NCI-H187 treated with DMSO at 0.1 percent for 48 hours (cell line): ENCODE data around the gene MITF.

Experiments
- DNase-seq: peaks from one replicate; lab custom pipeline; 2025; lab: John Stamatoyannopoulos, UW

Gene MITF

DNA sequence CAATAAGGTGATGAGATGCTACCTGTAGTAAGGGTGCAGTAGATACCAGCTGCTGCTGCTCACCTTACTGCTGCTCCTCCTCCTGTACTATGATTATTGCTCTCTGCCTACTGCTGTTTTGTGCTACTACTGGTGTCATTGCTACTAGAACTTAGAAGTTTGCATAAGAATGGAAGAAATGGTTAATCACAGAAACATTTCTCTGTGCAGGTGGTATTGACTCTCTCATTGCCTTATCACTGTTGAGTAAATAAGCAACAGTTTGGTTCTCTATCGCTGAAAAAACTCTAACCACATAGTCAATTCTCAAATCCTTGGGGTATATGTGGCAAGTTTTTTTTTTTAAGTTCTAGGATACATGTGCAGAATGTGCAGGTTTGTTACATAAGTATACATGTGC, 16.5 kb downstream of the MITF start:
- no peak for DNase-seq

DNA sequence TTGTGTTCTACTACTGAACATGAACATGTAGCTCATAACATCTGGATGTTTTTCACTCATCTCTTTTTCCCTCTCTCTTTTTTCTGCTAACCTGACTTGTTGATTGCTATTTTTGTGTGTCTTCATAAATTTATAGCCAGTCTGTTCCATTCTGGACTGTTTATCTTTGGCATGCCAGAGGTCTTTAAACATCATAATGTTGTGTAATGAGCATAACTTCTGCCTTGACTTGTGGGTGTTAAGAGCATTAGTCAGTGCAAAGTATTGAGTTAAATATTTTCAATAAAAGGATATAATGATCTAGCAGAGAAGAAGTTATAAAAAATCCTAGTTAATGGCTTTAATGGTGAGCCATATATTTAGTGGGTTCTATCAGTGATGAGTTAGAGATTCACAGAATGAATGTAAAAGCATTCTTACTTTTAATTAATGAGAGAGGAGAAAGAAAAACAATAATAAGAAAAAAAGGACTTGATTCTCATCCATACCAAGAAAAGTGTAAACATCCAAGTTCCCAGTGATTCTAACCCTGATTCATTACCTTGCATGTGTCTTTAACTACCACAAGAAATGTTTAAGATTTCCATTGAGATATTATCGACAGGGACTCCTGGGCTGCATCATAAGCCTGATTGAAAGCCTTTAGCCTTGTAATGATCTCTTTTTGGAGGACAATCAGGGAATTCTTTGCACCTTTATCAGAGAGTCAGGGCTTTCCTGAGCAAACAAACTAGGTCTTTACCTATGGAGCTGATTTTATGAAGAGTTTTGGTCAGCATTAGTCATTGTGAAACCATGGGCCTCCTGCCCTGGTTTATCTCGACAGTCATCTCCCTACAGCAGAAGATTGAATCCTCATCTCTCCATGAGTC, 22.9 kb downstream of the MITF start:
- no peak for DNase-seq

DNA sequence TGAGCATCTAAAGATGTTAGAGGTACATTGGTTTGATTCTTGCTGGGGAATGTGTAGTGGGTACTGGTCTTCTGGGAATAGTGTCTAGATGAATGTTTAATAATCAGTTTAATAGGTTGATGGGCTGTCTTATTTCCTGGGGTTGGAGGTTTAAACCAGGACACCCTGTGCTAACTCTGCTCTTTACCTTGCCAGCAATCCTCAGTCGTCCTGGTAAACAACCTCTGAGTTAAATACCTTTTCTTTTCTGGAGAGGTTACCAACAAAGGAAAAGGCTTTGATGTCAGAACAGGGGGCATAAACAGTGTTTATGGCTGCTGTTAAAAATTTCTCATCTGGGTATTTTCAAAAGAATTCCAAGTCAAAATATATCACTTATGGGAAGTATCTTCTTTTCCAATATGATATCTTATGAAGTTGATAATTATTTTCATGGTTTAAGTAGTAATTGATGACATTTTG, 23.5 kb downstream of the MITF start:
- no peak for DNase-seq

DNA sequence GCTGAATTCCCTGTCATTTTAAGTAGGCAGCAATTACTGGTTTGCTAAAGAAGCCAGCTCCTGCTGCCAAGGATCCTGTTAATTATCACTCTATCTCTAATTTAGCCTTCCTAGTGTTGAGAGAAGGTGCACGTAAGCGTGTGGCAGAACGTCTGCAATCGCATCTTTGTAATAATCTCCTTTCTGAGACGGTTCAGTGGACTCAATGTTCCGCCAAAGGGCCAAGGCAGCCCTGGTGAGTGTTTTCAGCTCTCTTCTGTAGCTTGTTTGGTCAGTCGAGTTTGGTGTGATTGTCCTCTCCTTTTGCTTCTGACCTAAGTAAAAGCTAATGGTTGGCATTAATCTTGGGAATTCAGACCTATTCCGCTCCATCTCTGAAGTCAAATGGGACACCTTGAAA, 24.2 kb downstream of the MITF start:
- DNase-seq = no peak

DNA sequence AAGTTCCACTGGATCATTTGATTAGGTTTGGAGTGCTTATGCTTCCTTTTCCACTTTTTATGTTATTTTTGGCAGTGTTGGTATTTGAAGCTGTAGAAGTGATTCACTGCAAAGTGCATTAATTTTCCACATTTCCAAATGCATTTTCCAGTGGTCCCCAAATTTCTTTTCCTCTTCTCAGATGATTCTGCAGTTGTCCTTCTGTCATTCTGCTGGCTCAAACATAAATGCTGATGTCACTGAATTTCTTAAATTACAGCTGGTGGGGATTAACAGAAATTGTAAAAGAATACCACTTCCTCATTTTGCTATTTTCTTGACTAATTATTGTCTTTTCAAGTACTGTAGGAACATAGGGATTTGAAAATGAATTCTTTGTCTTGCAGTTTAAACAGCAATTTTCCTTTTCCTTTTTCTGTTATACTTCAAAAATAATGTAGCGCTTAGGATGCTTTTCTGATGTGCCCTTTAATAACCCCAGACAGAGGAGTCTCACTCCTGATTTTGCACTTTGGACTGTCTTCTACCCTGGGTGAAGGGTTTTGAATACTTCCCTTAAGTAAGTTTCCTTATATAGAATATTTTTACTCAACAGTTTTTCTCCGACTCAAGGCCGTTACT, 25.0 kb downstream of the MITF start:
- no peak for DNase-seq

DNA sequence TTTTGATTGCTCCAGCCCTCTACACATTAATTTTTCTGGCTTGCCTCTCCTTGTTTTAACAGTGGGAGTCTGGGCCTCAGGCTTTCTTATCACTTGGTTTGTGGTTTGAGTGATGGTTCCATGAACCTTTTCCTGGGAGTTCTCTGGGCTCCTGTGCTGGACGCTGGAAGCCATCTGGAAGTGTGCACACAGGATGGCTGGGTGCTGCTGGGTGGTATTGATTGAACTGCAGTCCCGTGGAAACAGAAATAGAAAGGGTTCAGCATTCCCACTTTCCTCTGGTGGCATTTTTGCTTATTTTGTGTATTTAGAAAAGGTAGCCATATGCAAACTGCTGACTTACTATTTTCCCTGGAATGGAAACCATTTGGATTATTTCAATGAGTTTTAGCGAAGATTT, 25.6 kb downstream of the MITF start:
- no peak for DNase-seq

DNA sequence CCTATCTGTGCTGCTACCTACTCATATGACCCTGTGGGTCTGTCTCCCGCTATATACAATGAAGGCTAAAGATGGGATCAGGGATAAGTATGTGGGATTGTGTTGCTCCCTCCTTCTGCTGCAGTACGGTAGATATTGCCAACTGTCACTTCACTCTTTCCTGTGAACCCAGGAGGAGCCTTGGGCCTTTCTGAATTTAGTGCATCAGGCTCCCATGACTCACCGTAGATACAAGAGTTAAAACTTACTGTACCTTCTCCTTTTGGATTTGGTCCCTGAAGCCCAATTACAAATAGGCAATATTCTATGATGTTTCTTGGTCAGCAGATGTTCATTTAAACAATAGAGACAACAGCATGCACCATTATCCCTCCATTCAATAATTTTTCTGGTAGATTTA, 27.4 kb downstream of the MITF start:
- no peak for DNase-seq

DNA sequence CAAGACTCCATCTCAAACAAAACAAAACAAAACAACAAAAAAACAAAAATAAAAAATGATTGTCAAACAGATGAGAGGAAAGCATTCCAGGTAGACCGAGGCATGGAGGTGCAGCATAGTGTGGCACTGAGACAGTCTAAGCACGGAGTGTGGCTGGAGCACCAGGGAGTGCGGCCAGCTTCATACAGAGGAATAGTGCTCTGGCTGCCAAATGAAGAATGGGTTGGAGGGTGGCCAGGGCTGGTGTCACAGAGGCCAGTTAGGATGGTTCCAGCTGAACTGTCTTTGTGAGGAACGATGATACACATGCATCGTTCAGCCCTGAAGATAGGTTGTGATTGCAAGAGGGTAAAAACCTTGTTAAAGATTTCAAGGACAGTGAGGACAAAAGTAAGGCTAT, 28.3 kb downstream of the MITF start:
- DNase-seq = no peak

DNA sequence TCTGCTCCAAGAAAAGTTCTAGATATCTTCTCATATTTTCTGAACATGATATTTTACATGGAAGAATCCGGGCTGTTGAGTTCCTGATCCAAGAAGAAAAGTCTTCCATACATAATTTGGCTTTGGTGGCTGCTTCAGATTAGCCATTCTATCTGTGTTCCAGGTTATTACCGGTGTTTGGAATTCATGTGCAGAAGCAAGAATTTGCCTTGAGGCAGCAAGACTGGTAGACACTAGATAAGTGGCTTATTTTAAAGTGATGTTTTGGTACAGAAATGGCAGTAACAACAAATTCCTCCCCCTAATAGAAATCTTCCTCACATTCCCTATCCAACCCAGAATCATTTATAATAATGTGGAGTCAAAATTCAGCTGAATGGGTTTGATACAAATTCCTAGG, 29.2 kb downstream of the MITF start:
- no peak for DNase-seq

DNA sequence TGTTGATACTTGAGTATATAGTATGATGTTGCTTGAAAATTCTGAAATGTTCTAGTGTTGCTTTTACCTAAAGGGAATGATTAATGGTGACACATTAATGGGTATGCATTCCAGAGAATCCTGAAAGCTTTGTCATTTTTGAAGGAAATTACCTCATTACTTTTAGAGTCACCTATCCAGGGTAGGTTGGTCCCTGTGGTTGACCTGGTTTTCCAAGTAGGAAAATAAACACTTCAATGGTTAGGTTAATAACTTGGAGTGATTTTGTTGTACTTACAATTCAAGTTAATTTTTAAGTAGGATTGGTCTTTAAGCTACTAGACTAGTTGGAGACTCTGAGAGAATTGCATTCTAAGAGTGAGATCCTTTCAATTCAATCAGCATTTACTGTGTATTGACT, 31.0 kb downstream of the MITF start:
- DNase-seq = no peak

DNA sequence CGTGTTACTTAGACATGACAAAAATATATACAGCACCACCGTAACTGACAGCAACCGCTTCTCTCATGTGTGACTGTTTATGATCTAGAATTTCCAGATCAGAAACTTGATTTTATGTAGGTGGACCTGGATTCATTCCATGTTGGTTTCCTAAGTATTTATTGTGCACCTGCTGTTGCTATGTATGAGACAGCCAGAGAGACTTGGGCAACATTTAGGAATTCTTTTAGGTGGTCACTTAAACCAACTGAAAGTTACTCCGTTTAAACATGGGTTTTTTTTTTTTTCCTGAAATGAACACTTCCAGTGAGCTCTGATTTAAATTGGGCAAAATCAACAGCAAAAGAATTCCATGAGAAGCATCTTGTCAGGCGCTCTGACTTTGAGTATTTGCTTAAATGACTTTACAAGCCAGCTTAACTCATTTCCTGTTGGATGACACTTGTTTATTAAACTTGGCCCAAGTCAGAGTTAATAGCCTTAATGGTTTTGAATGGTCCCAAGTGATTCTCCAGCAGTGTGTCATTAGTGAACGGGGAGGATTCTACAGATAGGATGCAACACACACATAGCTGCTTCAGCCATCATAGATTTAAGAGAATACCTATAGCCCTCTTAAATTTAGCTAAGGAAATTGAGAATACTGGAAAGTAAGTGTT, 31.8 kb downstream of the MITF start:
- DNase-seq = no peak

DNA sequence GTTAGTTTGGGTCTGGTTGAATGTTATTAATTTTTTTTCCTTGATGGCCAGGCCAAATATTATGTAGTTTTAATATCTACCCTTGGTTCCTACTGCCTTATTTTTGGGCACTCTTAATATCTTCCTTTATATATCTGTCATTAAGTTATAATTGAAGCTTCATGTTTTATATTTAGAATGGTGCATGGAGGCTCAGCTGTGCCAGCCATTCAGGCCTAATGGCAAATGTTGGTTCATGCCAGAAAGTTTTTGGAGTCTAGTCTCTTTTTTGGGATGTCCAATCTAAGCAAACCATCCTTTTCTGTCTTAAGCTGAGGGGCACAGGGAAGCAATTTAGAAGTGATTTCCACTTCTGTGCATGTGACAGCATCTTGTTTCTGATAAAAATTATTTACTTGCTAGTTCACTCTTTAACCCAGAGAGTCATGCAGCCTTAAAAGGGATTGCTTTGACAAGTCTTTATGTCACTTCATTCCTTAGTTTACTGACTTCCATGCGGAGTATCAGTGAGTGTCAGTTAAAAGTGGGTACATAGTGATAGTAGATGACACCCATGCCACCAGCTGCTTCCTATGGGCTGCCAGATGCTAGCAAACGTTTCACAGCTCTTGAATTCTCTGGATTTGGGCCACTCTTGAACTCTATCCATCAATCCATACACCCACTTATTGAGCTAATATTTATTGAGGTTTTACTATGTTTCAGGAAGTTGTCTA, 33.0 kb downstream of the MITF start:
- no peak for DNase-seq

DNA sequence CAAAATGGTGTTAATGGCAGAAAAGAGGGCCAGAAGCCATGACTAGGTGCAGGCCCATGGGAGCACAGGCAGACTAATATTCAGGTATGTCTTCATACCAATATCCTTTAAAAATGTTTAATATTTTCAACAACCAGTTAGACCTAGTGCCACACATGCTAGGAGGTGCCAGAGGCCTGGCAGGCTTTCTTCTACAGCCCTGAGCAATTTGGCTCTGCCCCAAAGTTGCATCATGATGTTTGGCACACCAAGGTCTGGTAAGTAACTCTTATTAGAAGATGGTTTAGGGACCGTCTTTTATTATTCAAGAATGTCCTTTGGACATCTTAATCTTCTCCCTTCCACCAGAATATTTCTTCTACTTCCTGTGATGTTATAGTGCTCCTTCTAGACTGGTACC, 34.8 kb downstream of the MITF start:
- no peak for DNase-seq

DNA sequence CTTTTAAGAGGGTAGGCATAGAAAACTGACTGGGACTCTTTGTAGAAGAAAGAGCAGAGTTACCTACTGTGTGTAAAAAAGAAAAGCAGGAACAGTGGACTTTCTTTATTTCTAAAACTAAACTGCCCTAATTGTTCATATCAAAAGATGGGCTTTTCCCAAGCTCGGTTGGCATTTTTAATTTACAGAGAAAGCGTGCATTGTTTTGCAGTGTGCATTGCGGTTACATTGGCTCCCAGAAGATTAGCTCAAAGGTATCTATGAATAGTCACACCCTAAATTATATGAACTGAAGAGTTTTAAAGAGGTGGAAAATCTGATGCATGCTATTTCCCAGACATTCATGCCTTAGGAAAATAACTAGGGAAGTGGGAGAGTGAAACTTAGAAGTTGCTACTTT, 36.5 kb downstream of the MITF start:
- DNase-seq = no peak

DNA sequence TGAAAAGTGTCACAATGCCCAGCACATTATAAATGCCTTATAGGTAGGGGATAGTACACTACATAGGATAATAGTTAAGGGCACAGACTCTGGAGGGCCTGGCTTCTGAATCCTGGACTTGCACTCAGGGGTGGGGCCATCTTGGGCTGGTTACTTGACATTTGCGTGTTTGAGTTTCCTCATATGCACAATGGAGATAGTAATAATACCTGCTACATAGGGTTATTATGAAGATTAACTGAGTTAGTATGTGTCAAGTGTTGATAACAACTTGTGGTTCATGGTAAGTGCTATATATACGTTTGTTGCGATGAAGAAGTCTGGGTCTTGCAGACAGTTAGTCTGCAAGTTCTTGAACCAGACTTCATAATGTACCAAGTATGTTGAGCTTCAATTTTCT, 37.0 kb downstream of the MITF start:
- no peak for DNase-seq

DNA sequence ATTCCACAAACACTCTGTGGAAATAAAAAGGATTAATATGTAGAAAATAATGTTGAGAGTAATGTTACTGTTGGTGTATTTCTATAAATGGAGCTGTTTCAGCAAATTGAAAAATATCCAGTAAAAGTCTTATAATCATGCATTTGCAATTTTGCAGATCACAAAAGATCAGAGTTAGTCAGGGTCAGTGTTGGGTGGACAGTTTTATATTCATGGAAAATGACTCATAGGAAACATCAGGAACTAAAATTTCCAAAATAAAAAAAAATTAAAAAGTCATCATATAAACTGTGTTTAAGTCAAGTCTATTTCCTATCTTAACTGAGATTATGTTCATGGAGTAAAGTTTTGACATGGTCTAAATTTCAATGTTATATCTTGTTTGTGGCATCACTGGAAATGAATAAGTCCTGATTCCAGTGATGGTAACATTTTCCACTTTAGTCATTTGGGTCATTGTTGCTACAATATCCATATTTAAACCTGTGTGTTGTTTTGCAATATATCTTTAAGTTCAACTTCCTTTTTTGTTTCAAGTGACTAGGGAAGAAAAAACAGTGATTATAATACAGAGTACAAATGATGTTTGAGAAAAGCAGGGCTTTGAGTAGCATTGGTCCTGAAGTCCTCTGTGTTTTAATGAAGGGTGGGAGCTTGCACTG, 37.8 kb downstream of the MITF start:
- DNase-seq = no peak

DNA sequence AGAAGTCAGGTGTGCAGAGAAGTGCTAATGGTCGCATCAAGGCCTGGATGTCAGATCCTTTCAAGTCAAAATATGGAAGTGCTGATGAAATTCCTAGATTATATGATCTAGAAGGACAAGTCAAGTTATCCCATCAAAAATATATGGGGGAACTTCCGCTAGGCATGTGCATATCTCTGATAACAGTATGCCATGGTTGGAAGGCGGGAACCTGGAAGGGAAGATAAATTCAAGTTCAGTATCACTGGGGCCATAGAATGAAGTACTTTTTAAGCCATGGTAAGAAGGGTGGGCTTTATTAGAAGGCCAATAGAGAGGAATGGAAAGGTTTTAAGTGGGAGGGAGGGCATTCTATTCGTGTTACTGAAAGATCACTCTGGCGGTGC, 38.3 kb downstream of the MITF start:
- DNase-seq = no peak

DNA sequence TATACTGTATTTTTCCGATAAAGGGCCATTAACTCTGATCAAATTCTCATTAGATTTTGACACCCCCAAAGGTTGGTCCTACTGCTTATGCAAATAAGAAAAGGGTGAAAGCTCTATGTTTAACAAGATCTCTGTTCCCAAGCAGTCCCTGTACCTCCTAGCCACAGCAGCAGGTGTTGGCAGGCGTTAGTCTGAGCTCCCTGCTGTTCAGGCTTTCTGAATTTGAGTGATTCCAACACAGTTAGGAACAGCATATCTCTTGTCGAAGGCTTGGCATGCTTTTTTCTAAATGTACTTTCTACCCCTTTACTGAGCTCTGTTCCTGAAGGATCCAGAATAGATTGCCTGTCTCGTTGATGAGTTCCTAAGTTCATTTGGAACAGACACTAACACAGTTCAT, 42.3 kb downstream of the MITF start:
- DNase-seq = no peak

DNA sequence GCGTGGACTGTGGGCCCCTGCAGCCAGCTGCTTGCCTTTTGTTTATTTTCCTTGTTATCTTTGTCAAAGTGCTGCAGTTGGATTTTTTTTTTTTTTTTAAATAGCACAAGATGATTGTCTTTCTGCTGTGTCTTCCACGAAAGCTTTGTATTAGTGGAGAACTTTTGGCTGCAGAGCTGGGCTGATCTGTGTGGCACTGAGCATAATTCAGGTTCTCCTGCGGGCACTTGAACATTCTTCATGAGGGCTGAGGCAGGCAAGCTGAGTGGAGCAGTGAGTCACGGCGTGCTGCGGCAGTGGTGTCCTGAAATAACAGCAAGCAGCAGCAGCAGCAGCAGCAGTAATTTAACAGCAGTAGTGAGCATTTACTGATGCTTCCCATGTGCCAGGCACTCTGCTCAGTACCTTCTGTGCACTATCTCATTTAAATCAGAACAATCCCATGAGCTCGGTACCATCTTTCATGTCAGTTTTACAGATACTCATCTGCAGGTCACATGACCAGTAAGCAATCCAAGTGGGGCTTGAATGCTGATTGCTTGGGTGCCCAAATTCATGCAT, 45.8 kb downstream of the MITF start:
- DNase-seq = no peak

DNA sequence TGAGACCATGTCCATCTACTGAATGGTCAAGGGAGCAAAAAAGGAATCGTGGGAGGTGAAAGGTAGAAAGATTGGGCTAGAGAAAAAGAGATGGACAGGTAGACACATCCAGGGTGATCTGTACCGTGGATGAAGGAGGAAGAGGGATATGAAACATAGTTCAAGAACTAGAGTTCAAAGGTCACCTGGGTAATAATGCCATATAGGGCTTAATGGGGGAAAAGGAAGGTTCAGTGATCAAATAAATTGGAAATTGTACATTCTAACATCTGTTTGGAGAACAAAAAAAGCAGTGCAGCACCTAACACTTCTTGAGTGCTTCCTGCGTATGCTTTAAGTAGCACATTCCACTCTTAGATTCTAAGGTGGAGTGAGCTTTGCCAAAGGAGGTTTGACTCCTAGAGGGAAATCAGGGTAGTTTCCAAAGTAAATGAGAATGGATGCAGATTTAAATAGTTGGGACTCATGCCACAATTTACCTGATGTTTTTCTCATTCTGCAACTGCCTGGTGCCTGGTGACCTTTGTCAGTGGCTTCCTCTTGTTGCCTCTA, 46.6 kb downstream of the MITF start:
- DNase-seq = no peak

DNA sequence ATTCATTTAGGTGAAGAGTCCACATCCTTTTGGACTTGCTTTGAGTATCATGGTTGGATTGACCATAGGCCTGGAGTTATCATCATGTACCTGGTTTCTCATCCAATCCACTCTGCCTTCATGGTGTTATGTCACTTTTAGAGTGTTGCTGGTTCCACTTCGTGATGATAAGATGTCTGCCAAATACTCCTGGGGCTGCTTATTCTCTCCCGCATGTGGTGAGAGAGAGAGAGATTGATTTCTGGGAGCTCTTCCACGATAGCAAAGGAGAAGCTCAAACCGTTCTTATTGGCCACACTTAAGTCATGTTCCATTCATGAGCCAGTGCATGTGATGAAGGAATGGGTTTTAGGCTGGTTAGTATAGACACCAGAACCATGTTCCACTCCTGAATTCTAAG, 47.6 kb downstream of the MITF start:
- no peak for DNase-seq
